Neural cell (in vitro differentiated cells): ENCODE data around the gene VPS13D. TPM values are rescaled to one million over a fixed set of nuclear protein-coding genes. Genes with fewer than 3 reads are reported as not detected.

Experiments used
- H2AFZ ChIP-seq: fragments of 200-600, 300-800 bp; sonication (generic), shearing (Covaris generic); 2 replicates; pipeline ENCODE4 v1.6.0; 2014; ENCODE audit warnings: low read depth, mild to moderate bottlenecking, antibody characterized with exemption, low read length, moderate library complexity
- H3F3A ChIP-seq: fragments of 200-600 bp; shearing (Covaris generic); 2 replicates; pipeline ENCODE4 v1.6.1; 2016; ENCODE audit warnings: mild to moderate bottlenecking, moderate library complexity, mixed read lengths, antibody characterized with exemption, low read length; ENCODE audit not compliant: insufficient read depth, poor library complexity, severe bottlenecking
- H3K27ac ChIP-seq: fragments of 200-600, 300-800 bp; sonication (generic), shearing (Covaris generic); 2 replicates; pipeline ENCODE4 v1.5.1; 2014; ENCODE audit warnings: mild to moderate bottlenecking, low read length, moderate library complexity
- H3K27me3 ChIP-seq: fragments of 300-800, 200-600 bp; sonication (generic), shearing (Covaris generic); 2 replicates; pipeline ENCODE4 v1.6.0; 2014; ENCODE audit warnings: mild to moderate bottlenecking, low read depth, low read length, moderate library complexity; ENCODE audit not compliant: insufficient read depth
- H3K36me3 ChIP-seq: fragments of 300-800, 200-600 bp; sonication (generic), shearing (Covaris generic); 2 replicates; pipeline ENCODE4 v1.5.1; 2014; ENCODE audit warnings: mild to moderate bottlenecking, antibody characterized with exemption, low read length, moderate library complexity; ENCODE audit not compliant: insufficient read depth
- H3K4me2 ChIP-seq: fragments of 300-800, 200-600 bp; sonication (generic), shearing (Covaris generic); 2 replicates; pipeline ENCODE4 v1.6.0; 2014; ENCODE audit warnings: mild to moderate bottlenecking, low read length
- H3K4me3 ChIP-seq: fragments of 300-800, 200-600 bp; sonication (generic), shearing (Covaris generic); 2 replicates; pipeline ENCODE4 v1.5.1; 2014; ENCODE audit warnings: mild to moderate bottlenecking, low read length, moderate library complexity
- H3K79me2 ChIP-seq: fragments of 200-600 bp; shearing (Covaris generic); replicated peaks from 2 replicates; pipeline ENCODE4 v1.6.0; 2014; ENCODE audit warnings: mild to moderate bottlenecking, low read length, moderate library complexity; ENCODE audit not compliant: insufficient read depth
- H3K9ac ChIP-seq: fragments of 300-800, 200-600 bp; sonication (generic), shearing (Covaris generic); 2 replicates; pipeline ENCODE4 v1.6.1; 2016; ENCODE audit warnings: mild to moderate bottlenecking, low read length, mixed read lengths
- H3K9me2 ChIP-seq: fragments of 200-600 bp; shearing (Covaris generic); 2 replicates; pipeline ENCODE4 v1.6.1; 2016; ENCODE audit warnings: mild to moderate bottlenecking, low read length, mixed read lengths; ENCODE audit not compliant: insufficient read depth
- H3K9me3 ChIP-seq: fragments of 200-600, 300-800 bp; sonication (generic), shearing (Covaris generic); 2 replicates; pipeline ENCODE4 v1.6.1; 2016; ENCODE audit warnings: mild to moderate bottlenecking, mixed run types, low read length, moderate library complexity, mixed read lengths
- H4K20me1 ChIP-seq: fragments of 200-600 bp; shearing (Covaris generic); 2 replicates; pipeline ENCODE4 v1.6.1; 2016; ENCODE audit warnings: mild to moderate bottlenecking, mixed run types; ENCODE audit not compliant: insufficient read depth
- CTCF ChIP-seq: fragments of 450-650 bp; IDR thresholded peaks from 2 replicates; pipeline ENCODE4 v1.5.1; 2014; ENCODE audit warnings: antibody characterized with exemption, mild to moderate bottlenecking, moderate library complexity; ENCODE audit not compliant: poor library complexity, severe bottlenecking
- EP300 ChIP-seq: fragments of 450-650 bp; conservative IDR thresholded peaks from 2 replicates; pipeline ENCODE4 v1.6.1; 2014; ENCODE audit warnings: antibody characterized with exemption, mild to moderate bottlenecking, moderate library complexity; ENCODE audit not compliant: poor library complexity, severe bottlenecking
- EZH2 ChIP-seq: fragments of 200-600, 300-800 bp; shearing (Covaris generic), sonication (generic); IDR thresholded peaks from 2 replicates; pipeline ENCODE4 v1.6.1; 2014; ENCODE audit warnings: antibody characterized with exemption, low read length, borderline replicate concordance, mild to moderate bottlenecking; ENCODE audit not compliant: insufficient read depth, poor library complexity, severe bottlenecking
- MXI1 ChIP-seq: fragments of 450-650 bp; conservative IDR thresholded peaks from 2 replicates; pipeline ENCODE4 v1.6.1; 2014; ENCODE audit warnings: antibody characterized with exemption, mild to moderate bottlenecking; ENCODE audit not compliant: poor library complexity, severe bottlenecking
- POLR2AphosphoS5 ChIP-seq: IDR thresholded peaks from 2 replicates; pipeline ENCODE4 v1.6.1; 2012
- RAD21 ChIP-seq: fragments of 450-650 bp; conservative IDR thresholded peaks from 2 replicates; pipeline ENCODE4 v1.6.1; 2014; ENCODE audit warnings: antibody characterized with exemption, mild to moderate bottlenecking, moderate library complexity
- REST ChIP-seq: IDR thresholded peaks from 2 replicates; pipeline ENCODE4 v1.6.1; 2012; ENCODE audit warnings: borderline replicate concordance
- SMC3 ChIP-seq: fragments of 450-650 bp; conservative IDR thresholded peaks from 2 replicates; pipeline ENCODE4 v1.6.1; 2014; ENCODE audit warnings: antibody characterized with exemption, mild to moderate bottlenecking, moderate library complexity; ENCODE audit not compliant: poor library complexity
- TAF1 ChIP-seq: IDR thresholded peaks from 2 replicates; pipeline ENCODE4 v1.6.1; 2012; ENCODE audit warnings: low read depth
- polyA plus RNA-seq: library from polyadenylated mRNA; depleted of rRNA; stranded (reverse); fragments of >200 nt; gene quantifications from 2 replicates; pipeline ENCODE4 v1.2.3, GENCODE V29; 2014

Gene VPS13D
- polyA plus RNA-seq, 1 donor from 2014 or later: 24.5 TPM

DNA sequence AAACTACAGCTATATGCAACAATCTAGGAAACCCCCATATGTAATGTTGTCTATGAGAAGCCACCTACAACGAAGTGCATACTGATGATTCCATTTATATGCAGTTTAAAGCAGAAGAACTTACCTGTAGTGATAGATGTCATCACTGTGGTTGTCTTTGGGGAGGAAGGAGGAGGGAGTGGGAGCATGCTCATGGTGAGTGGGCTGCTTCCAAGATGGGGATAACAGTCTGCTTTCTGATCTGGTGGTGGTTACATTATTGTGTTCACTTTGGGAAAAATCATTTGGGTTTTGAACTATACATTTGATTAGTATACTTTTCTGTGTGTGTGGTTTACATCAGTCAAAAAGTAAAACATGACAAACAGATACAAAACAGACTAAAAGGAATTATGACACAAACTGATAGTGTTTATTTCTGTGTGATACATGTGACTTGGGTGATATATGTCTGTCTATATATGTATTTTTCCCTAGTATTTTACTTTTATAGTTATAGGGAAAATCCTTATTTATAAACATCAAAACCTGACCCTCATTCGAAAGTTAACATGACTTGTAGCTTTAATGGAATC is 184.7 kb downstream of the VPS13D start:
- no peak overlapping the region for H2AFZ ChIP-seq
- H3F3A ChIP-seq: no peaks in the 10 kb centered on the region
- no peak overlapping the region for H3K4me3 ChIP-seq
- no peak for TF ChIP-seq EZH2
- no peak for TF ChIP-seq TAF1
- TF ChIP-seq POLR2AphosphoS5: no peak
- no peak for TF ChIP-seq MXI1
- no peak for TF ChIP-seq SMC3
- H3K27me3 ChIP-seq: no peaks in the 10 kb centered on the region
- no peaks in the 10 kb centered on the region for H4K20me1 ChIP-seq
- H3K9ac ChIP-seq: no peak overlapping the region
- H3K9me2 ChIP-seq: no peaks in the 10 kb centered on the region
- H3K4me2 ChIP-seq: no peak overlapping the region
- peaks cover 3% of the 10 kb centered on the region for H3K9me3 ChIP-seq
- no peaks in the 10 kb centered on the region for H3K79me2 ChIP-seq
- H3K27ac ChIP-seq: no peak overlapping the region
- H3K36me3 ChIP-seq: peaks cover 12% of the 10 kb centered on the region

- H3K79me2 ChIP-seq: no peaks in the 10 kb centered on the region
- H3K4me3 ChIP-seq: no peak overlapping the region
- peaks cover 7% of the 10 kb centered on the region for H3K36me3 ChIP-seq
- no peaks in the 10 kb centered on the region for H3F3A ChIP-seq
- TF ChIP-seq POLR2AphosphoS5: no peak
- no peaks in the 10 kb centered on the region for H4K20me1 ChIP-seq
- H3K9me2 ChIP-seq: no peaks in the 10 kb centered on the region
- H3K9ac ChIP-seq: no peak overlapping the region
- no peak overlapping the region for H2AFZ ChIP-seq
- no peak overlapping the region for H3K4me2 ChIP-seq
- peaks cover 2% of the 10 kb centered on the region for H3K9me3 ChIP-seq
- no peaks in the 10 kb centered on the region for H3K27me3 ChIP-seq
- H3K27ac ChIP-seq: no peak overlapping the region
These were observed 185.2 kb downstream of the VPS13D start for GRCh38 chr1:12415038-12415466.

- no peaks in the 10 kb centered on the region for H3K9me3 ChIP-seq
- H3F3A ChIP-seq: no peaks in the 10 kb centered on the region
- H3K27me3 ChIP-seq: no peaks in the 10 kb centered on the region
- H4K20me1 ChIP-seq: no peaks in the 10 kb centered on the region
- H3K4me3 ChIP-seq: no peak overlapping the region
- H3K36me3 ChIP-seq: peaks cover 6% of the 10 kb centered on the region
- no peaks in the 10 kb centered on the region for H3K9me2 ChIP-seq
- no peak overlapping the region for H3K9ac ChIP-seq
- H3K4me2 ChIP-seq: no peak overlapping the region
- no peaks in the 10 kb centered on the region for H3K79me2 ChIP-seq
- no peak overlapping the region for H3K27ac ChIP-seq
- H2AFZ ChIP-seq: no peak overlapping the region
- TF ChIP-seq EP300 (no peak), POLR2AphosphoS5 (no peak), SMC3 (no peak), REST (no peak), MXI1 (no peak), EZH2 (no peak), CTCF (no peak), RAD21 (no peak), TAF1 (no peak)
These were observed 186.3 kb downstream of the VPS13D start for GRCh38 chr1:12416101-12416500.
